HepG2 (cell line): ENCODE results near the gene OLAH. TPM values are rescaled to one million over a fixed set of nuclear protein-coding genes. Genes with fewer than 3 reads are reported as not detected.

Experiments
- ATAC-seq: fragments of 200-7000 bp; cut with Tn5 transposase; 3 replicates; pipeline ENCODE4 v1.9.1; 2020; ENCODE audit warnings: mild to moderate bottlenecking, moderate library complexity
- BruUV-seq: library from RNA; stranded (reverse); fragments of 400-500 nt; replicated peaks from 2 replicates; lab custom pipeline; 2021; lab: Mats Ljungman, UMichigan
- CTCF ChIA-PET: fragments of 300-600 bp; formaldehyde crosslinking; extraction: SDS; loops from one replicate; lab custom pipeline; 2021; ENCODE audit warnings: low total read pairs, inconsistent platforms, low intra/inter-chr PET ratio; lab: Yijun Ruan, JAX
- POLR2A ChIA-PET: fragments of 350-600 bp; sonication (Branson Sonifier 250); formaldehyde crosslinking; loops from one replicate; lab custom pipeline; 2020; ENCODE audit warnings: antibody characterized with exemption, inconsistent platforms; lab: Yijun Ruan, JAX
- DNase-seq: peaks from one replicate; pipeline ENCODE4 v3.0.0-alpha.2; 2015; ENCODE audit warnings: low spot score
- FAIRE-seq: peaks from 3 replicates; lab custom pipeline; 2011; peaks lifted over from hg19 to GRCh38; lab: Jason Lieb, UNC
- H2AFZ ChIP-seq: one replicate; pipeline ENCODE4 v1.6.1; 2011; ENCODE audit warnings: low read length, inconsistent platforms
- H3K27ac ChIP-seq: fragments of 300-600 bp; 3 replicates; pipeline ENCODE4 v1.8.0; 2011; ENCODE audit warnings: mixed run types, mild to moderate bottlenecking, mixed read lengths, low read length, inconsistent platforms; ENCODE audit not compliant: insufficient read depth; ENCODE audit errors: extremely low read length
- H3K27me3 ChIP-seq, 2 experiments: fragments of 200-600 bp in 1 of 2; 2 replicates in 1 of 2; 3 replicates in 1 of 2; pipeline versions ENCODE4 v1.6.0 to v1.8.0; 2011; ENCODE audit warnings: low read length in 2 of 2, mild to moderate bottlenecking in 2 of 2, moderate library complexity in 2 of 2, inconsistent platforms in 1 of 2; ENCODE audit not compliant: insufficient read depth in 2 of 2, control insufficient read depth in 1 of 2
- H3K36me3 ChIP-seq, 2 experiments: fragments of 200-600 bp in 1 of 2; replicated peaks in 1 of 2; 2 replicates in 1 of 2; 3 replicates in 1 of 2; pipeline versions ENCODE4 v1.5.1 to v1.8.0; 2011; ENCODE audit warnings: low read length in 2 of 2, inconsistent platforms in 1 of 2; ENCODE audit not compliant: insufficient read depth in 2 of 2, control insufficient read depth in 1 of 2
- H3K4me1 ChIP-seq: 2 replicates; pipeline ENCODE4 v1.5.1; 2012; ENCODE audit warnings: low read length, inconsistent platforms; ENCODE audit not compliant: insufficient read depth
- H3K4me2 ChIP-seq: 2 replicates; pipeline ENCODE4 v1.6.0; 2011; ENCODE audit warnings: low read depth, low read length, inconsistent platforms
- H3K4me3 ChIP-seq, 3 experiments: fragments of 200-600 bp in 1 of 3; sonication (generic), shearing (Covaris generic) in 1 of 3; replicated peaks in 1 of 3; 2 replicates each; pipeline ENCODE4 v1.5.1; 2011 to 2016; ENCODE audit warnings: low read length in 3 of 3, inconsistent platforms in 2 of 3, low read depth in 2 of 3, mild to moderate bottlenecking in 2 of 3, control low read depth in 1 of 3, mixed read lengths in 1 of 3; ENCODE audit not compliant: insufficient read depth in 1 of 3
- H3K79me2 ChIP-seq: one replicate; pipeline ENCODE4 v1.6.1; 2011; ENCODE audit warnings: low read length, inconsistent platforms; ENCODE audit not compliant: insufficient read depth
- H3K9ac ChIP-seq: 2 replicates; pipeline ENCODE4 v1.6.0; 2011; ENCODE audit warnings: mild to moderate bottlenecking, low read depth, low read length, inconsistent platforms; ENCODE audit not compliant: insufficient read depth
- H3K9me3 ChIP-seq: 2 replicates; pipeline ENCODE4 v1.5.1; 2012; ENCODE audit warnings: mild to moderate bottlenecking, low read length
- H4K20me1 ChIP-seq: 2 replicates; pipeline ENCODE4 v1.6.0; 2011; ENCODE audit warnings: inconsistent platforms, mild to moderate bottlenecking, low read length, moderate library complexity; ENCODE audit not compliant: insufficient read depth
- CREB1 ChIP-seq, 2 experiments: fragments of 450-650 bp in 1 of 2; IDR thresholded peaks; 2 replicates each; pipeline ENCODE4 v1.6.1; 2016 to 2017; ENCODE audit warnings: control low read depth in 1 of 2, mild to moderate bottlenecking in 1 of 2, missing compliant biosample characterization in 1 of 2, missing genetic modification characterization in 1 of 2
- DR1 ChIP-seq: sonication (generic); formaldehyde crosslinking; IDR thresholded peaks from 2 replicates; pipeline ENCODE4 v1.8.0; 2021; ENCODE audit warnings: mild to moderate bottlenecking, missing genetic modification reagents, inconsistent platforms
- FOXM1 ChIP-seq: sonication (generic); formaldehyde crosslinking; IDR thresholded peaks from 2 replicates; pipeline ENCODE4 v1.5.0; 2020; ENCODE audit warnings: missing genetic modification reagents
- HDAC2 ChIP-seq: sonication (generic); formaldehyde crosslinking; IDR thresholded peaks from 2 replicates; pipeline ENCODE4 v1.4.0; 2020; ENCODE audit warnings: missing genetic modification reagents
- KMT2A ChIP-seq: sonication (generic); formaldehyde crosslinking; IDR thresholded peaks from 2 replicates; pipeline ENCODE4 v1.4.0; 2020; ENCODE audit warnings: missing genetic modification reagents
- KMT2B ChIP-seq: IDR thresholded peaks from 2 replicates; pipeline ENCODE4 v1.6.1; 2016; ENCODE audit warnings: missing genetic modification reagents, missing compliant biosample characterization
- XRCC5 ChIP-seq: fragments of 200-400 bp; formaldehyde crosslinking; optimal IDR thresholded peaks from 2 replicates; pipeline ENCODE3; 2017; ENCODE audit warnings: mild to moderate bottlenecking, low read length
- ZNF124 ChIP-seq: sonication (generic); formaldehyde crosslinking; IDR thresholded peaks from 2 replicates; pipeline ENCODE4 v1.4.0; 2020; ENCODE audit warnings: missing genetic modification reagents
- ZNF431 ChIP-seq: sonication (generic); formaldehyde crosslinking; IDR thresholded peaks from 2 replicates; pipeline ENCODE4 v1.9.0; 2022; ENCODE audit warnings: missing genetic modification reagents, low read depth, mild to moderate bottlenecking, borderline replicate concordance
- ZNF562 ChIP-seq: sonication (generic); formaldehyde crosslinking; IDR thresholded peaks from 2 replicates; pipeline ENCODE4 v1.8.0; 2022; ENCODE audit warnings: missing genetic modification reagents, borderline replicate concordance
- ZNF674 ChIP-seq: sonication (generic); formaldehyde crosslinking; IDR thresholded peaks from 2 replicates; pipeline ENCODE4 v1.5.0; 2020; ENCODE audit warnings: low read depth, mild to moderate bottlenecking, missing genetic modification reagents
- WGBS: methylation state at CpG from one replicate; pipeline ENCODE4 v1.1.6; 2017; ENCODE audit warnings: low lambda C conversion rate; 5-methylcytosine and 5-hydroxymethylcytosine counted together
- in situ Hi-C: cut with HindIII; loops from 2 replicates; pipeline ENCODE4 v1.10.0; 2017; ENCODE audit warnings: low pct_unique_long_range_greater_than_20kb; ENCODE audit not compliant: extremely low pct_ligation_motif_present
- intact Hi-C: fragments of 100-400 bp; cut with micrococcal nuclease; formaldehyde crosslinking; loops from one replicate; pipeline ENCODE4 v1.10.0; 2022; ENCODE audit not compliant: unreplicated experiment
- polyA plus RNA-seq, 8 experiments: library from polyadenylated mRNA; depleted of rRNA in 3 of 8; stranded (reverse) in 7 of 8; unstranded in 1 of 8; fragments of >200 nt; fragmentation: Illumina TruSeq in 4 of 8; extraction: Trizol in 4 of 8; gene quantifications; 2 replicates each; pipeline versions ENCODE4 v1.2.1 to v1.2.3, GENCODE V29; 2011 to 2016; ENCODE audit warnings: low read depth in 4 of 8, missing spikeins in 1 of 8, mixed read lengths in 1 of 8; ENCODE audit not compliant: insufficient read depth in 1 of 8
- total RNA-seq, 5 experiments: library from RNA; depleted of rRNA; stranded (reverse); fragments of >200 nt; fragmentation: Illumina TruSeq; extraction: Trizol; gene quantifications; 2 replicates each; pipeline ENCODE4 v1.2.3, GENCODE V29; 2016; ENCODE audit warnings: low read depth in 1 of 5
- TF ChIP-seq, protein P1 (sequence below): sonication (generic); formaldehyde crosslinking; conservative IDR thresholded peaks from 2 replicates; pipeline ENCODE4 v1.4.0; 2020; ENCODE audit warnings: missing genetic modification reagents
- TF ChIP-seq, protein P2 (sequence below): sonication (generic); formaldehyde crosslinking; IDR thresholded peaks from 2 replicates; pipeline ENCODE4 v1.5.1; 2020; ENCODE audit warnings: missing genetic modification reagents, mild to moderate bottlenecking, borderline replicate concordance
- TF ChIP-seq, protein P3 (sequence below): sonication (generic); IDR thresholded peaks from 2 replicates; pipeline ENCODE4 v1.6.1; 2016; ENCODE audit warnings: low read depth, borderline replicate concordance
- TF ChIP-seq, protein P4 (sequence below): sonication (generic); formaldehyde crosslinking; IDR thresholded peaks from 2 replicates; pipeline ENCODE4 v1.5.0; 2020; ENCODE audit warnings: mild to moderate bottlenecking, missing genetic modification reagents

The OLAH gene
- total and polyA plus RNA-seq, 2 of the 13 experiments (the other 11 are each of a cell fraction or from before 2014, with no cell fraction given) = 0.13 TPM; not detected in 1

DNA sequence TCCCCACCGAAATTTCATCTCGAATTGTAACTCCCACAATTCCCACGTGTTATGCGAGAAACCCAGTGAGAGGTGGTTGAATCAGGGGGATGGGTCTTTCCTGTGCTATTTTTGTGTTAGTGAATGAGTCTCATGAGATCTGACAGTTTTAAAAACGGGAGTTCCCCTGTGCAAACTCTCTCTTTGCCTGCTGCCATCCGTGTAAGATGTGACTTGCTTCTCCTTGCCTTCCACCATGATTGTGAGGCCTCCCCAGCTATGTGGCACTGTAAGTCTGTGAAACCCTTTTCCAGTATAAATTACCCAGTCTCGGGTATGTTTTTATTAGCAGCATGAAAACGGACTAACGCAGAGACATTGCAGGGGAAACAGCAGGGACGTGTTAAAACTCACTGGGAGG lies 5.3 kb upstream of the OLAH start:
- no peaks in the 10 kb centered on the region for H3K4me1 ChIP-seq
- H3K27ac ChIP-seq = no peak overlapping the region
- ATAC-seq = no peak
- no peaks in the 10 kb centered on the region for H4K20me1 ChIP-seq
- WGBS = 51% methylated on average over 10 of the region's 10 CpGs
- no peak overlapping the region for H3K4me2 ChIP-seq
- intact Hi-C loops (no loop called here), in situ Hi-C loops (no loop called here)
- DNase-seq = no peak
- no peaks in the 10 kb centered on the region for H3K36me3 ChIP-seq
- POLR2A ChIA-PET = no interaction called here
- FAIRE-seq = no peak
- no TSS peak for BruUV-seq
- no peak overlapping the region for H3K9ac ChIP-seq
- CTCF ChIA-PET = no interaction called here
- H3K4me3 ChIP-seq = no peak overlapping the region
- H2AFZ ChIP-seq = no peak overlapping the region
- H3K27me3 ChIP-seq = peaks cover 0 to 12% of the 10 kb centered on the region in 2 experiments; a peak in 1 of 5 replicates
- TF ChIP-seq ZNF674 (CRISPR knock-in tag) (no peak), HDAC2 (CRISPR knock-in tag) (no peak), DR1 (CRISPR knock-in tag) (no peak), KMT2A (CRISPR knock-in tag) (no peak), ZNF431 (CRISPR knock-in tag) (0 out of 2 replicates have a peak, but pooled peaks have one; percentile 55), ZNF124 (no peak)
- TF ChIP-seq, protein P1, sequence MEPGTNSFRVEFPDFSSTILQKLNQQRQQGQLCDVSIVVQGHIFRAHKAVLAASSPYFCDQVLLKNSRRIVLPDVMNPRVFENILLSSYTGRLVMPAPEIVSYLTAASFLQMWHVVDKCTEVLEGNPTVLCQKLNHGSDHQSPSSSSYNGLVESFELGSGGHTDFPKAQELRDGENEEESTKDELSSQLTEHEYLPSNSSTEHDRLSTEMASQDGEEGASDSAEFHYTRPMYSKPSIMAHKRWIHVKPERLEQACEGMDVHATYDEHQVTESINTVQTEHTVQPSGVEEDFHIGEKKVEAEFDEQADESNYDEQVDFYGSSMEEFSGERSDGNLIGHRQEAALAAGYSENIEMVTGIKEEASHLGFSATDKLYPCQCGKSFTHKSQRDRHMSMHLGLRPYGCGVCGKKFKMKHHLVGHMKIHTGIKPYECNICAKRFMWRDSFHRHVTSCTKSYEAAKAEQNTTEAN = no peak
- TF ChIP-seq, all 625 proteins: peak for 1
- no peaks in the 10 kb centered on the region for H3K79me2 ChIP-seq
- no peaks in the 10 kb centered on the region for H3K9me3 ChIP-seq

DNA sequence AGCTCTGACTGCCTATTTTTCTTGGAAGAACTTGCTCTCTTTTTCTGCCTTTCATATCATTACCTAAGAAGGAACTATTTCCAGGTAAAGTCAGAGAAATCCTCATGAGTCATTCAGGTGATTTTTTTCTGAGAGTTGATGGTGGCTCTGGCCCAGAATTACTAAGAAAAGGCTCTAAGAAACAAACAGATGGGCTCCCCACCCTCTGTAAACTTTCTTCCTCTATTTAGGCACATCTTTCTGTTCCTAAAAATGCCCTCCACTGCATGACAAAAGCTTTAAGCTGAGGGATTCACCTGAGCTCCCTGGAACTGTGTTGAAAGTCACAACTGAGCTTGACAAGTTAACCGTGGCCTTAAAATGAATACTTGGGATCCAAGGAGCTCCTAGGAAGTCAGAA lies 1.6 kb downstream of the OLAH start:
- no peak for FAIRE-seq
- Histone ChIP-seq H4K20me1 (no peaks in the 10 kb centered on the region), H3K9me3 (no peaks in the 10 kb centered on the region)
- intact Hi-C loops = no loop called here
- no peak for TF ChIP-seq XRCC5
- no peak for TF ChIP-seq ZNF562
- TF ChIP-seq KMT2B (CRISPR knock-in tag) = no peak
- TF ChIP-seq FOXM1 = no peak
- TF ChIP-seq CREB1 (IDR thresholded peaks at IDR 0.05) = no peak
- no peak for TF ChIP-seq CREB1 (CRISPR knock-in tag; IDR thresholded peaks at IDR 0.05)
- TF ChIP-seq, protein P2, sequence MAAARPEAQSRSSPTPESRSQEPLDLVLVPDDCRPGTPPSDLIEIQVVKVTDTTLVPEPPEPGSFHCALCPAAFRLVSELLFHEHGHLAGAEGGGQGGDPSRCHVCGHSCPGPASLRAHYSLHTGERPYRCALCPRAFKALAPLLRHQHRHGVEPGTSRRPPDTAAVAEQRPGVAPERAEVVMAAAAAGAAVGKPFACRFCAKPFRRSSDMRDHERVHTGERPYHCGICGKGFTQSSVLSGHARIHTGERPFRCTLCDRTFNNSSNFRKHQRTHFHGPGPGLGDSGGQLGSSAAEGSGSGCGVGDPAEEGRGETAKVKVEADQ (CRISPR knock-in tag) = no peak
- TF ChIP-seq, protein P3, sequence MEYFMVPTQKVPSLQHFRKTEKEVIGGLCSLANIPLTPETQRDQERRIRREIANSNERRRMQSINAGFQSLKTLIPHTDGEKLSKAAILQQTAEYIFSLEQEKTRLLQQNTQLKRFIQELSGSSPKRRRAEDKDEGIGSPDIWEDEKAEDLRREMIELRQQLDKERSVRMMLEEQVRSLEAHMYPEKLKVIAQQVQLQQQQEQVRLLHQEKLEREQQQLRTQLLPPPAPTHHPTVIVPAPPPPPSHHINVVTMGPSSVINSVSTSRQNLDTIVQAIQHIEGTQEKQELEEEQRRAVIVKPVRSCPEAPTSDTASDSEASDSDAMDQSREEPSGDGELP = no peak
- TF ChIP-seq, protein P4, sequence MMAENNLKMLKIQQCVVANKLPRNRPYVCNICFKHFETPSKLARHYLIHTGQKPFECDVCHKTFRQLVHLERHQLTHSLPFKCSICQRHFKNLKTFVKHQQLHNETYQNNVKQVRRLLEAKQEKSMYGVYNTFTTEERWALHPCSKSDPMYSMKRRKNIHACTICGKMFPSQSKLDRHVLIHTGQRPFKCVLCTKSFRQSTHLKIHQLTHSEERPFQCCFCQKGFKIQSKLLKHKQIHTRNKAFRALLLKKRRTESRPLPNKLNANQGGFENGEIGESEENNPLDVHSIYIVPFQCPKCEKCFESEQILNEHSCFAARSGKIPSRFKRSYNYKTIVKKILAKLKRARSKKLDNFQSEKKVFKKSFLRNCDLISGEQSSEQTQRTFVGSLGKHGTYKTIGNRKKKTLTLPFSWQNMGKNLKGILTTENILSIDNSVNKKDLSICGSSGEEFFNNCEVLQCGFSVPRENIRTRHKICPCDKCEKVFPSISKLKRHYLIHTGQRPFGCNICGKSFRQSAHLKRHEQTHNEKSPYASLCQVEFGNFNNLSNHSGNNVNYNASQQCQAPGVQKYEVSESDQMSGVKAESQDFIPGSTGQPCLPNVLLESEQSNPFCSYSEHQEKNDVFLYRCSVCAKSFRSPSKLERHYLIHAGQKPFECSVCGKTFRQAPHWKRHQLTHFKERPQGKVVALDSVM (CRISPR knock-in tag) = no peak
- TF ChIP-seq, all 625 proteins: peak for 0
- no TSS peak for BruUV-seq
- peaks cover 0 to 8% of the 10 kb centered on the region in 2 experiments; a peak in 1 of 5 replicates for H3K27me3 ChIP-seq
- H3K4me3 ChIP-seq = no peak overlapping the region
- no peak overlapping the region for H3K27ac ChIP-seq
- no peak overlapping the region for H3K9ac ChIP-seq
- POLR2A ChIA-PET = no interaction called here
- H3K4me2 ChIP-seq = no peak overlapping the region
- DNase-seq (no peak), ATAC-seq (no peak)
- in situ Hi-C loops = no loop called here
- CTCF ChIA-PET = no interaction called here
- no peak overlapping the region for H2AFZ ChIP-seq
- H3K36me3 ChIP-seq = no peaks in the 10 kb centered on the region
- H3K79me2 ChIP-seq = no peaks in the 10 kb centered on the region
- 0% methylated on average over 1 of the region's 1 CpG for WGBS
- H3K4me1 ChIP-seq = no peaks in the 10 kb centered on the region
